DMS153 treated with DMSO at 0.1 percent for 48 hours (cell line): ENCODE results near the gene G2E3.
"Not testable (repeated sequence)": the region's sequence is repeated elsewhere in the genome, so short reads cannot be mapped to it uniquely, and the experiment has no call there.

Experiments
- DNase-seq: peaks from one replicate; lab custom pipeline; 2025; ENCODE audit not compliant: unreplicated experiment; lab: John Stamatoyannopoulos, UW

The G2E3 gene

GRCh38 chr14:30603402-30603801, 44.4 kb downstream of the G2E3 start:
- no peak for DNase-seq

GRCh38 chr14:30604696-30605095, 45.7 kb downstream of the G2E3 start:
- DNase-seq = not testable (repeated sequence)

- DNase-seq = no peak
Observed at GRCh38 chr14:30607156-30607780, 48.3 kb downstream of the G2E3 start.

- peak; percentile 82 for DNase-seq
Observed at GRCh38 chr14:30608533-30609006, 49.6 kb downstream of the G2E3 start.

GRCh38 chr14:30610787-30611343, 51.9 kb downstream of the G2E3 start:
- DNase-seq = peak; percentile 94

GRCh38 chr14:30614155-30614554, 55.2 kb downstream of the G2E3 start:
- no peak for DNase-seq

- DNase-seq = no peak
Observed at GRCh38 chr14:30620178-30620577, 61.2 kb downstream of the G2E3 start.

GRCh38 chr14:30621354-30621939, 62.5 kb downstream of the G2E3 start:
- DNase-seq = peak; percentile 8

- peak; percentile 78 for DNase-seq
Observed at GRCh38 chr14:30621940-30622830, 63.2 kb downstream of the G2E3 start, which contains the start of gene SCFD1. Gene SCFD1, plus strand, starts transcription at chr14:30622319. Its CDS starts 20 bp downstream, at chr14:30622339.

GRCh38 chr14:30623412-30624131, 64.6 kb downstream of the G2E3 start:
- DNase-seq = no peak

- no peak for DNase-seq
Observed at GRCh38 chr14:30624132-30624423, 65.1 kb downstream of the G2E3 start.

GRCh38 chr14:30625533-30625932, 66.6 kb downstream of the G2E3 start:
- DNase-seq = no peak

GRCh38 chr14:30629432-30629831, 70.5 kb downstream of the G2E3 start:
- not testable (repeated sequence) for DNase-seq

- no peak for DNase-seq
Observed at GRCh38 chr14:30630248-30630647, 71.3 kb downstream of the G2E3 start.

GRCh38 chr14:30632730-30633129, 73.8 kb downstream of the G2E3 start:
- DNase-seq = no peak

GRCh38 chr14:30638926-30639325, 80.0 kb downstream of the G2E3 start:
- no peak for DNase-seq

- no peak for DNase-seq
Observed at GRCh38 chr14:30641207-30641606, 82.2 kb downstream of the G2E3 start.

GRCh38 chr14:30644462-30644861, 85.5 kb downstream of the G2E3 start:
- not testable (repeated sequence) for DNase-seq

- DNase-seq = no peak
Observed at GRCh38 chr14:30645600-30645999, 86.6 kb downstream of the G2E3 start.

GRCh38 chr14:30648471-30648870, 89.5 kb downstream of the G2E3 start:
- DNase-seq = no peak

GRCh38 chr14:30651937-30652336, 93.0 kb downstream of the G2E3 start:
- DNase-seq = no peak
